Transverse colon (tissue), 4 donors: ENCODE measurements around the gene ORAI3. TPM values are rescaled to one million over a fixed set of nuclear protein-coding genes. Genes with fewer than 3 reads are reported as not detected.

Experiments used
- DNase-seq: peaks from one replicate; pipeline ENCODE4 v3.0.0-alpha.2; 2019
- H3K27ac ChIP-seq, 4 donors: fragments of 200-600 bp; sonication (generic); 2 replicates each; pipeline ENCODE4 v1.5.1; 2016 to 2018; ENCODE audit warnings: inconsistent platforms in 4 of 4
- H3K27me3 ChIP-seq: fragments of 200-600 bp; sonication (generic); 2 replicates; pipeline ENCODE4 v1.5.1; 2017; ENCODE audit warnings: inconsistent platforms
- H3K36me3 ChIP-seq, 4 donors: fragments of 200-600 bp; sonication (generic); 2 replicates each; pipeline ENCODE4 v1.5.1; 2017 to 2019; ENCODE audit warnings: inconsistent platforms in 4 of 4
- H3K4me1 ChIP-seq, 4 donors: fragments of 200-600 bp; sonication (generic); 2 replicates each; pipeline ENCODE4 v1.5.1; 2017 to 2020; ENCODE audit warnings: inconsistent platforms in 4 of 4
- H3K4me3 ChIP-seq, 4 donors: fragments of 200-600 bp; sonication (generic); 1 replicate in 1 of 4; 2 replicates in 3 of 4; pipeline versions ENCODE4 v1.5.1 to v1.6.1; 2017 to 2019; ENCODE audit warnings: inconsistent platforms in 4 of 4
- H3K9me3 ChIP-seq, 2 donors: fragments of 200-600 bp; sonication (generic); 2 replicates each; pipeline ENCODE4 v1.5.1; 2017 to 2019; ENCODE audit warnings: inconsistent platforms in 2 of 2
- EP300 ChIP-seq: sonication (generic); formaldehyde crosslinking; IDR thresholded peaks from one replicate; pipeline ENCODE4 v1.6.1; 2017; ENCODE audit warnings: antibody characterized with exemption, low read depth
- POLR2A ChIP-seq: fragments of 450-650 bp; IDR thresholded peaks from one replicate; pipeline ENCODE4 v1.6.1; 2016; ENCODE audit warnings: antibody characterized with exemption, mild to moderate bottlenecking, moderate library complexity
- POLR2AphosphoS5 ChIP-seq, 3 donors: sonication (generic); formaldehyde crosslinking; IDR thresholded peaks; one replicate each; pipeline ENCODE4 v1.6.1; 2016; ENCODE audit warnings: antibody characterized with exemption in 3 of 3
- WGBS, 2 donors: methylation state at CpG; one replicate each; pipeline ENCODE4 v1.1.5; 2018; ENCODE audit warnings: low coverage in 1 of 2; 5-methylcytosine and 5-hydroxymethylcytosine counted together
- in situ Hi-C, 4 donors: fragments of 200-750 bp; cut with MboI; loops; one replicate each; pipeline versions ENCODE4 v1.15.0 to v1.15.1; 2017; ENCODE audit warnings: low sequenced_read_pairs in 3 of 4, low pct_ligation_motif_present in 1 of 4, low pct_unique_long_range_greater_than_20kb in 1 of 4
- intact Hi-C: fragments of 100-400 bp; cut with DNase I; formaldehyde crosslinking; loops from one replicate; pipeline ENCODE4 v1.15.1; 2023; ENCODE audit warnings: low total_unique reads
- total RNA-seq, 4 donors: library from RNA; depleted of rRNA; stranded (reverse); fragments of >200 nt; gene quantifications; one replicate each; pipeline ENCODE4 v1.1.0, GENCODE V29; 2016
- TF ChIP-seq, protein P1 (sequence below), 5 experiments: fragments of 200-600 bp in 3 of 5; fragments of 450-650 bp in 2 of 5; sonication (generic) in 3 of 5; IDR thresholded peaks; 1 replicate in 2 of 5; 2 replicates in 3 of 5; pipeline ENCODE4 v1.5.1; 2016 to 2017; ENCODE audit warnings: antibody characterized with exemption in 5 of 5, inconsistent platforms in 3 of 5, mild to moderate bottlenecking in 2 of 5, moderate library complexity in 1 of 5

The ORAI3 gene
- total RNA-seq, 4 donors from 2014 or later: 24.8 to 45.6 (median 31.3) TPM

DNA sequence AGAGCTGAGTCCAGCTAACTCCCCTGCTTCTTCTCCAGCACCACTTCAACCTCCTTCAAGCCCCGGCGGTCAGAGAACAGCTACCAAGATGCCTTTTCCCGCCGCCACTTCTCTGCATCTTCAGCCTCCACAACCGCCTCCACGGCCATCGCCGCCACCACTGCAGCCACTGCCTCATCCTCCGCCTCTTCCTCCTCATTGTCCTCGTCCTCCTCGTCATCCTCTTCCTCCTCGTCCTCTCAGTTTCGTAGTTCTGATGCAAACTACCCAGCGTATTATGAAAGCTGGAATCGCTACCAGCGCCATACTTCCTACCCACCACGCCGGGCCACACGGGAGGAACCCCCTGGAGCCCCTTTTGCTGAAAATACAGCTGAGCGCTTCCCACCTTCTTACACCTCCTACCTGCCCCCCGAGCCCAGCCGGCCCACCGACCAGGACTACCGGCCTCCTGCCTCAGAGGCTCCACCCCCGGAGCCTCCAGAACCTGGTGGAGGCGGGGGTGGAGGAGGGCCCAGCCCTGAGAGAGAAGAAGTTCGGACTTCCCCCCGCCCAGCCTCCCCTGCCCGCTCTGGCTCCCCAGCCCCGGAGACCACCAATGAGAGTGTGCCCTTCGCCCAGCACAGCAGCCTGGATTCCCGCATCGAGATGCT lies 15.8 kb downstream of the ORAI3 start:
- no peak for DNase-seq
- no peaks in the 10 kb centered on the region for H3K9me3 ChIP-seq
- peaks cover 0 to 81% (median 37%) of the 10 kb centered on the region in 4 donors for H3K36me3 ChIP-seq
- no peaks in the 10 kb centered on the region for H3K4me1 ChIP-seq
- H3K4me3 ChIP-seq: no peak overlapping the region
- TF ChIP-seq POLR2AphosphoS5 (IDR thresholded peaks at IDR 0.05) (no peak), POLR2A (no peak), EP300 (no peak)
- no peak overlapping the region for H3K27ac ChIP-seq
- intact Hi-C loops (no loop called here), in situ Hi-C loops (loop anchor here in 1 of 4 donors (25.0 kb wide), 1 partner anchor 748 kb away; a partner anchor contains a TSS)
- 91 to 92% methylated on average over 16 to 33 of the region's 33 CpGs for WGBS, 2 donors
- no peaks in the 10 kb centered on the region for H3K27me3 ChIP-seq

DNA sequence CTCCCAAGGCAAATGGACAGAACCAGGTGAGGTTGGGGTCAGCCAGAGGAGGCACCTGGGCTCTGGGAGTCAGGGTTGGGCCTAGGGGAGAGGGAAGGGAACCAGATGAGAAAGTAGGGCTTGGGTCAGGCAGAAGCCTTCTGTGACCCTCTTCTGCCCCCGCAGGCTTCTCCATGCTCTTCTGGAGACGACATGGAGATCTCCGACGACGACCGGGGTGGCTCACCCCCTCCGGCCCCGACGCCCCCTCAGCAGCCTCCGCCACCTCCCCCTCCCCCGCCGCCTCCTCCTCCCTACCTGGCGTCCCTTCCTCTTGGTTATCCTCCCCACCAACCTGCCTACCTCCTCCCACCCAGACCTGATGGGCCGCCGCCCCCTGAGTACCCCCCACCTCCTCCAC lies 16.6 kb downstream of the ORAI3 start:
- Histone ChIP-seq H3K9me3 (no peaks in the 10 kb centered on the region), H3K36me3 (peaks cover 0 to 80% (median 38%) of the 10 kb centered on the region in 4 donors), H3K4me3 (no peak overlapping the region), H3K27me3 (no peaks in the 10 kb centered on the region), H3K4me1 (no peaks in the 10 kb centered on the region), H3K27ac (no peak overlapping the region)
- no peak for DNase-seq
- TF ChIP-seq POLR2AphosphoS5 (IDR thresholded peaks at IDR 0.05) (no peak), EP300 (no peak), POLR2A (no peak)
- TF ChIP-seq, protein P1, sequence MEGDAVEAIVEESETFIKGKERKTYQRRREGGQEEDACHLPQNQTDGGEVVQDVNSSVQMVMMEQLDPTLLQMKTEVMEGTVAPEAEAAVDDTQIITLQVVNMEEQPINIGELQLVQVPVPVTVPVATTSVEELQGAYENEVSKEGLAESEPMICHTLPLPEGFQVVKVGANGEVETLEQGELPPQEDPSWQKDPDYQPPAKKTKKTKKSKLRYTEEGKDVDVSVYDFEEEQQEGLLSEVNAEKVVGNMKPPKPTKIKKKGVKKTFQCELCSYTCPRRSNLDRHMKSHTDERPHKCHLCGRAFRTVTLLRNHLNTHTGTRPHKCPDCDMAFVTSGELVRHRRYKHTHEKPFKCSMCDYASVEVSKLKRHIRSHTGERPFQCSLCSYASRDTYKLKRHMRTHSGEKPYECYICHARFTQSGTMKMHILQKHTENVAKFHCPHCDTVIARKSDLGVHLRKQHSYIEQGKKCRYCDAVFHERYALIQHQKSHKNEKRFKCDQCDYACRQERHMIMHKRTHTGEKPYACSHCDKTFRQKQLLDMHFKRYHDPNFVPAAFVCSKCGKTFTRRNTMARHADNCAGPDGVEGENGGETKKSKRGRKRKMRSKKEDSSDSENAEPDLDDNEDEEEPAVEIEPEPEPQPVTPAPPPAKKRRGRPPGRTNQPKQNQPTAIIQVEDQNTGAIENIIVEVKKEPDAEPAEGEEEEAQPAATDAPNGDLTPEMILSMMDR (IDR thresholded peaks at IDR 0.05): no peak
- in situ Hi-C loops: loop anchor here in 1 of 4 donors (25.0 kb wide), 1 partner anchor 747 kb away; a partner anchor contains a TSS
- intact Hi-C loops: no loop called here
- 92% methylated on average over 15 of the region's 15 CpGs; no CpG with 5 or more reads in 1 of the 2 donors for WGBS, 2 donors

DNA sequence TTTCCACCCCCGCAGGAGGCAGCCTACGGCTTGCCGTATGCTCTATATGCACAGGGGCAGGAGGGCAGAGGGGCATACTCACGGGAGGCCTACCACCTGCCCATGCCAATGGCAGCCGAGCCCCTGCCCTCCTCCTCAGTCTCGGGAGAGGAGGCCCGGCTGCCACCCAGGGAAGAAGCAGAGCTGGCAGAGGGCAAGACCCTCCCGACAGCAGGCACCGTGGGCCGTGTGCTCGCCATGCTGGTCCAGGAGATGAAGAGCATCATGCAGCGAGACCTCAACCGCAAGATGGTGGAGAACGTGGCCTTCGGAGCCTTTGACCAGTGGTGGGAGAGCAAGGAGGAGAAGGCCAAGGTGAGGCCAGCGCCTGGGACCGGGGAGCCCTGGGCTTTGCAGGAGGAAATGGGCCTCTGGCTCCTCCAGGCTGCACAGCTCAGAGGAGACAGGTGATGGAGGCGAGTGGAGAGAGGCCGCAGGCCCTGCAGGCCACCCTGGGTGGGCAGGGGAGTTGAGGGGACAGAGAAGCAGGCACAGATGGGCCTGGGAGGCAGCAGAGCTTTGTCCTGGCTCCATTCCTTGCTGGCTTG lies 17.3 kb downstream of the ORAI3 start:
- Histone ChIP-seq H3K36me3 (peaks cover 0 to 80% (median 38%) of the 10 kb centered on the region in 4 donors), H3K4me3 (no peak overlapping the region), H3K27ac (no peak overlapping the region), H3K27me3 (no peaks in the 10 kb centered on the region), H3K4me1 (no peaks in the 10 kb centered on the region), H3K9me3 (no peaks in the 10 kb centered on the region)
- 93 to 100% methylated on average over 1 to 12 of the region's 19 CpGs for WGBS, 2 donors
- in situ Hi-C loops (loop anchor here in 1 of 4 donors (25.0 kb wide), 1 partner anchor 746 kb away; a partner anchor contains a TSS), intact Hi-C loops (no loop called here)
- TF ChIP-seq, protein P1 (IDR thresholded peaks at IDR 0.05): no peak
- TF ChIP-seq POLR2AphosphoS5 (IDR thresholded peaks at IDR 0.05) (no peak), POLR2A (no peak), EP300 (no peak)
- no peak for DNase-seq

DNA sequence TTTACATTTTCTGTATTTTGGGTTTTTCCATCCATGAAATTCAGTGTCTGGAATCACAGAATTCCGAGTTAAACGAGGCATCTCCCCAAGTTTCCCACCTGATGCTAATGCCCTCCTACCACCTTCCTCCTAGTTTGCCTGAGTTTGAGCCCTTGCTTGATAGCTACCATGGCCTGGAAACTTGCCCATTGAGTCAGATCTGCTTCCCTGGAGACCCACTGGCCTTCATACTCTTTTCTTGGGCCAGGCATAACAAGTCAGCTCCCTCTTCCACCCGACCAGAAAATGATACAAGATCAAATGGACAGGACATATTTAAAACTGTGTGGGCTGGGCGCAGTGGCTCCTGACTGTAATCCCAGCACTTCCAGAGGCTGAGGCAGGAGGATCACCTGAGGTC lies 18.9 kb downstream of the ORAI3 start:
- in situ Hi-C loops (loop anchor here in 1 of 4 donors (25.0 kb wide), 1 partner anchor 745 kb away; a partner anchor contains a TSS), intact Hi-C loops (no loop called here)
- WGBS, 2 donors: 89% methylated on average over 4 of the region's 4 CpGs; no CpG with 5 or more reads in 1 of the 2 donors
- no peaks in the 10 kb centered on the region for H3K4me1 ChIP-seq
- H3K27ac ChIP-seq: no peak overlapping the region
- TF ChIP-seq, protein P1 (IDR thresholded peaks at IDR 0.05): no peak
- no peak for TF ChIP-seq POLR2AphosphoS5 (IDR thresholded peaks at IDR 0.05)
- TF ChIP-seq EP300: no peak
- no peak for TF ChIP-seq POLR2A
- DNase-seq: no peak
- H3K9me3 ChIP-seq: no peaks in the 10 kb centered on the region
- no peak overlapping the region for H3K4me3 ChIP-seq
- H3K27me3 ChIP-seq: no peaks in the 10 kb centered on the region
- H3K36me3 ChIP-seq: peaks cover 0 to 83% (median 39%) of the 10 kb centered on the region in 4 donors
